Stimulated activated CD8-positive, alpha-beta memory T cell treated with anti-CD3 and anti-CD28 coated beads, Interleukin-4, amount 100 ng/mL, for 4 hours (primary cell): ENCODE data around the gene FOLR1.
"Not testable (repeated sequence)": the region's sequence is repeated elsewhere in the genome, so short reads cannot be mapped to it uniquely, and the experiment has no call there.

ENCODE experiments used
- DNase-seq, 2 donors: peaks; one replicate each; pipeline ENCODE4 v3.0.0-alpha.2; 2020; ENCODE audit warnings: low read depth in 2 of 2, low spot score in 1 of 2

FOLR1 gene

DNA sequence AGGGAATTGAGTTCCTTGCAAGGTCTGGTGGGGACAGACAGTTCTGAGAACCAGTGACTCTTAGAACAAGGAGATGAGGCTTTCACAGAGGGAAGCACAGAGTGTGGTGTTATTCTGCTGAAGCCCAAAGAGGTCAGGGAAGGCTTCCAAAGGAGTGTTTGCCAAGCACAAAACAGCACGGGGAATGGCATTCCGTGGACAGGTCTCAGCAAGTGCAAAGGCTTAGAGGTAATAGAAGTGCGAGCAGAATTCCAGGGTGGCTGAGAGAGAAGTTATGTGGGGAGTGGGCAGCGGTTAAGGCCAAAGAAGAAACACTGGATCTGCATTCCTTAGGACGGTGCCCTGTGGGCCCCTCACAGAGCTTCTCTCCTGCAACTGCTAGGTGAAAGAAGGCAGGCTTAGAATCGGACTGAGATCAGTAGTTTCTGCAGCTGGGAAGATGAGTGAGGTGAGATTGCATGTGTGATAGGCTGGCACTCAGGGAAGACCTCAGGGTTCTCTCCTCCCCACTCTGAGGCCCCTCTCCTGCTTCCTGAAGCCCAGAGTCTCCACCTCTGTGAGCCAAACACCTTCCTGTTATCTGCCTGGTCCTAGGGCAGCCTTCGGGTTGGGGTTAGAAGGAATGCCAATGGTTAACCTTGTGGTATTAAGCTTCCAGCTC, 10.9 kb upstream of the FOLR1 start:
- not testable (repeated sequence) for DNase-seq

- not testable (repeated sequence) for DNase-seq
Measured at GRCh38 chr11:72181553-72181958, 10.4 kb upstream of the FOLR1 start.

- DNase-seq: no peak
Measured at GRCh38 chr11:72188267-72188666, 3.7 kb upstream of the FOLR1 start.

- no peak for DNase-seq
Measured at GRCh38 chr11:72189455-72190250, 2.3 kb upstream of the FOLR1 start.

GRCh38 chr11:72190631-72191071, 1.3 kb upstream of the FOLR1 start:
- DNase-seq: no peak

GRCh38 chr11:72195518-72196270, 3.8 kb downstream of the FOLR1 start:
- DNase-seq: no peak

DNA sequence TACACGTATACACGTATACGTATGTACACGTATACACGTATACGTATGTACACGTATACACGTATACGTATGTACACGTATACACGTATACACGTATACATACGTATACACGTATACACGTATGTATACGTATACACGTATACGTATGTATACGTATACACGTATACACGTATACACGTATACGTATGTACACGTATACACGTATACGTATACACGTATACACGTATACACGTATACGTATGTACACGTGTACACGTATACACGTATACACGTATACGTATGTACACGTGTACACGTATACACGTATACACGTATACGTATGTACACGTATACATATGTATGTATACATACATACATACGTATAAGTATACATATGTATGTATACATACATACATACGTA, 9.5 kb downstream of the FOLR1 start:
- not testable (repeated sequence) for DNase-seq

GRCh38 chr11:72202571-72202970, 10.6 kb downstream of the FOLR1 start:
- no peak for DNase-seq

GRCh38 chr11:72203163-72203562, 11.2 kb downstream of the FOLR1 start:
- DNase-seq: no peak

DNA sequence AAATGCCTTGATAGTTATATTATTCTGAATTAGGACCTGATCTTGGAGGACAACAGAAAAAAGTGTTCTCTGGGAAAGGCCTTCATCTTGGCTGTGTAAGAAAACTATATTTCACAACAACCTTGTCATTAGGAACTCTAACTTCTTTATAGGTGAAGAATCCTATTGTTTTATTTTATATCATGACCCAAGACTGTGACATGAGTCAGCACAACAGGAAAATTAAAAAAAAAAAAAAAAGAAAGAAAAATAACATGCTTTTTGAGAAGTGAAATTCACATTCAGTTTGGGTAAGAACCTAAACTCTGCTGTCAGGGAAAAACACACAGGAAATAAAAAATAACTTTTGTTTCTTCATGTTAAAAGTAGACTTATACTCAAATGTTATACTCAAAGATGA, 12.9 kb downstream of the FOLR1 start:
- no peak for DNase-seq

DNA sequence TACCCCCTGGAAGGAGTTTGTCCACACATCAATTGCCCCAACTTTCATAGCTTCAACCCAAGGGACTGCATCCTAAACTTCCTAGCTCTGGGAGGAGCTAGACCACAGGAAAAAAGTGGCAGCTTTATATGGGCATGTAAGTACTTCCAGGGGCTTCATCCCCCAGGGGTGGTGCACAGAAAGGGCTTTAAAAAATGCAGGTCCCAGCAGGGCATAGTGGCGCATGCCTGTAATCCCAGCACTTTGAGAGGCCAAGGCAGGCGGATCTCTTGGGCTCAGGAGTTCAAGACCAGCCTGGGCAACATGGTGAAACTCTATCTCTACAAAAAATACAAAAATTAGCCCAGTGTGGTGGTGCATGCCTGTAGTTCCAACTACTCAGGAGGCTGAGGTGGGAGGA, 14.9 kb downstream of the FOLR1 start:
- not testable (repeated sequence) for DNase-seq

GRCh38 chr11:72208281-72208680, 16.3 kb downstream of the FOLR1 start:
- DNase-seq: no peak

- no peak for DNase-seq
Measured at GRCh38 chr11:72209101-72209500, 17.2 kb downstream of the FOLR1 start.

DNA sequence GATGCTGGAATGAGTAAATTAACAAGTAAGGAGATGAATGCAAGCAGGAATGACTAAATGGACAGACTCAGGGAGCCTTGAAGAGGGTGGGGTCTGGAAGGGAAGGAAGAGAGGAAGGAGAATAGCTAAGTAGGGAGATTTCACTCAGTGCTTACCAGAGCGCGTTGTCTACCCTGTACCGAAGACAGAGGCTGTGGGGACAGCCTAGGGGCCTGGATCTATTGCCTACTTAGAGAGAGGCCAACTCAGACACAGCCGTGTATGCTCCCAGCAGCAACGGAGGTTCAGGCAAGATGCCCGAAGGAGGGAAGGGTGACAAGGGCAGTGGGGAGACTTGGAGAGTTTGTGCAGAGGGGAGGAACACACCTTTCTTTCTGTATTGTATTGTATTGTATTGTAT, 24.7 kb downstream of the FOLR1 start, which contains the start of gene FOLR2:
Gene FOLR2 (plus strand): TSS at position 157 of the 400 bp plus-strand sequence. CDS start 1,791 bp downstream, outside the sequence.
- DNase-seq: no peak

DNA sequence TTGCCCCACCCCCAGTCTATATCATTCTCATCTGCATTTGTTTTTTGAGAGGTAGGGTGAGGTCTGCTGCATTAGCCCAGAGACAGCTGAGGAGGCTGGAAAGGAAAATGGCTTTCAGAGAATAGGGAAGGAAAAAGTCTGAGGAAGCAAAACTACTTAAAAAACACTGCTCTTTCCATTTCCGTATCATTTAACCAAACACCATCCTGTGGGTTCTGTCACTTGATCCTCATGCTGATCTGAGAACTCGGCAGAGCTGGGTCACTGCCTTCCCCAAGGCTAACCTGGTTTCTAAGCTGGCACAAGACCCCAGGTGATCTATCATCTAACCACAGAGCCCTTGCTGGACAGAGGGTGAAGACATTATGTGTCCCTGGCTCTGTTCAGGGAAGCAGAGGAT, 25.9 kb downstream of the FOLR1 start:
- DNase-seq: no peak

GRCh38 chr11:72218251-72218745, 26.4 kb downstream of the FOLR1 start:
- no peak for DNase-seq

- no peak for DNase-seq
Measured at GRCh38 chr11:72220696-72221363, 28.9 kb downstream of the FOLR1 start.

GRCh38 chr11:72221386-72222075, 29.6 kb downstream of the FOLR1 start:
- DNase-seq: no peak

- no peak for DNase-seq
Measured at GRCh38 chr11:72222106-72222891, 30.4 kb downstream of the FOLR1 start.
